OCI-LY7 (cell line): ENCODE results near the gene PSMF1. TPM values are rescaled to one million over a fixed set of nuclear protein-coding genes. Genes with fewer than 3 reads are reported as not detected.
"Not testable (repeated sequence)": the region's sequence is repeated elsewhere in the genome, so short reads cannot be mapped to it uniquely, and the experiment has no call there.

Experiments
- BruUV-seq: library from RNA; stranded (reverse); fragments of 400-500 nt; replicated peaks from 2 replicates; lab custom pipeline; 2021; lab: Mats Ljungman, UMichigan
- CTCF ChIA-PET: fragments of 300-600 bp; sonication (Branson Sonifier 250); formaldehyde crosslinking; loops from one replicate; lab custom pipeline; 2022; ENCODE audit warnings: antibody characterized with exemption; ENCODE audit not compliant: unreplicated experiment; lab: Charles Lee
- POLR2A ChIA-PET: fragments of 300-600 bp; sonication (Branson Sonifier 250); formaldehyde crosslinking; loops from one replicate; lab custom pipeline; 2022; ENCODE audit warnings: antibody characterized with exemption; lab: Charles Lee
- DNase-seq: peaks from one replicate; pipeline ENCODE4 v3.0.0-alpha.2; 2015; ENCODE audit warnings: low spot score
- H2AFZ ChIP-seq: fragments of 200-600 bp; sonication (generic), shearing (Covaris generic); 2 replicates; pipeline ENCODE4 v1.6.1; 2014; ENCODE audit warnings: mild to moderate bottlenecking, antibody characterized with exemption, low read length, moderate library complexity
- H3K27ac ChIP-seq: fragments of 200-600 bp; sonication (generic); 2 replicates; pipeline ENCODE4 v1.5.1; 2014; ENCODE audit warnings: mixed run types, low read depth, mild to moderate bottlenecking, moderate library complexity, low read length, inconsistent platforms; ENCODE audit not compliant: poor library complexity, severe bottlenecking
- H3K36me3 ChIP-seq: fragments of 200-600 bp; sonication (generic); 2 replicates; pipeline ENCODE4 v1.6.1; 2014; ENCODE audit warnings: mild to moderate bottlenecking, antibody characterized with exemption, low read length, moderate library complexity, mixed read lengths; ENCODE audit not compliant: insufficient read depth
- H3K4me1 ChIP-seq: fragments of 200-600 bp; sonication (generic); 2 replicates; pipeline ENCODE4 v1.5.1; 2014; ENCODE audit warnings: mild to moderate bottlenecking, low read length; ENCODE audit not compliant: insufficient read depth, poor library complexity, severe bottlenecking
- H3K4me2 ChIP-seq: fragments of 200-600 bp; sonication (generic); 2 replicates; pipeline ENCODE4 v1.6.1; 2014; ENCODE audit warnings: mild to moderate bottlenecking, low read length
- H3K4me3 ChIP-seq: fragments of 200-600 bp; sonication (generic); 2 replicates; pipeline ENCODE4 v1.5.1; 2014; ENCODE audit warnings: mild to moderate bottlenecking, low read depth, low read length; ENCODE audit not compliant: poor library complexity, severe bottlenecking
- H3K79me2 ChIP-seq: fragments of 200-600 bp; sonication (generic); 2 replicates; pipeline ENCODE4 v1.6.1; 2016; ENCODE audit warnings: low read depth, mild to moderate bottlenecking, low read length, moderate library complexity, mixed read lengths; ENCODE audit not compliant: insufficient read depth
- H3K9me2 ChIP-seq: fragments of 200-600 bp; sonication (generic); 2 replicates; pipeline ENCODE4 v1.6.1; 2016; ENCODE audit warnings: mild to moderate bottlenecking, low read length, mixed read lengths; ENCODE audit not compliant: insufficient read depth
- H3K9me3 ChIP-seq: fragments of 200-600 bp; sonication (generic); 2 replicates; pipeline ENCODE4 v1.6.1; 2014; ENCODE audit warnings: mild to moderate bottlenecking, mixed run types, low read length, mixed read lengths
- H4K20me1 ChIP-seq: fragments of 200-600 bp; sonication (generic); 2 replicates; pipeline ENCODE4 v1.6.1; 2014; ENCODE audit warnings: mild to moderate bottlenecking, antibody characterized with exemption, low read length, moderate library complexity, mixed read lengths; ENCODE audit not compliant: insufficient read depth
- EZH2phosphoT487 ChIP-seq: fragments of 200-600 bp; sonication (generic); IDR thresholded peaks from 2 replicates; pipeline ENCODE4 v1.6.1; 2018; ENCODE audit warnings: low read depth, borderline replicate concordance, mild to moderate bottlenecking, mixed run types, antibody characterized with exemption, low read length, moderate library complexity, mixed read lengths
- intact Hi-C: fragments of 100-400 bp; cut with micrococcal nuclease; formaldehyde crosslinking; loops from one replicate; pipeline ENCODE4 v1.10.0; 2022; ENCODE audit not compliant: unreplicated experiment
- total RNA-seq, 2 experiments: library from RNA; depleted of rRNA in 1 of 2; stranded (reverse); fragments of >200 nt in 1 of 2; shearing (Covaris generic) in 1 of 2; gene quantifications; 2 replicates each; pipeline ENCODE4 v1.2.3, GENCODE V29; 2014 to 2022
- TF ChIP-seq, protein P1 (sequence below): fragments of 200-600 bp; sonication (generic); conservative IDR thresholded peaks from 2 replicates; pipeline ENCODE4 v1.5.1; 2014; ENCODE audit warnings: mild to moderate bottlenecking, antibody characterized with exemption, low read length, moderate library complexity, mixed read lengths

Gene PSMF1
- total RNA-seq, 2 experiments from 2014 or later: 34.7 to 132 TPM

DNA sequence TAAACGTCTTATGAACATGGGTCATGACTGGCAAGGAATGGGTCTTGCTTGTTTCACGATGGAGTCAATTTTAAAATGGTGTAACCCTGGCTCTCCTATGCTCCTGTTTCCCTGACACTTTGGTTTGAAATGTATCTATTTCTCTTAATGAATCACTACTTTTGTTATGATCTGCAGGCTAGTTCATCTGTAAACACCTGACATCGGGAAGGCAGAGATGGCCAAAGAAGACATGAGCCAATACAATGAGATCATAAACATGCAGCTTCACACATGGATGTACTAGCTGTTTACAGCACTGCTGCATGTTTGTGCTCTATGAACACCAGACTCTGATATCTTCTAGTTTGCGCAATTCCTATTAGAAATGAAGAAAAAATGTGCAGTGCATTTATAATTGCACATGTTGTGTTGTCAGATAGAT, 96.4 kb downstream of the PSMF1 start:
- H2AFZ ChIP-seq: no peak overlapping the region
- H3K4me1 ChIP-seq: no peaks in the 10 kb centered on the region
- H3K4me3 ChIP-seq: no peak overlapping the region
- no peak overlapping the region for H3K4me2 ChIP-seq
- ChIA-PET CTCF (no interaction called here), POLR2A (no interaction called here)
- H3K36me3 ChIP-seq: no peaks in the 10 kb centered on the region
- no peak for DNase-seq
- H4K20me1 ChIP-seq: no peaks in the 10 kb centered on the region
- intact Hi-C loops: loop anchor here (10.0 kb wide), 3 partner anchors 130 to 400 kb away; no protein-coding TSS in a partner anchor
- no peaks in the 10 kb centered on the region for H3K9me2 ChIP-seq
- H3K79me2 ChIP-seq: no peaks in the 10 kb centered on the region
- H3K27ac ChIP-seq: no peak overlapping the region
- no peak for TF ChIP-seq EZH2phosphoT487
- TF ChIP-seq, protein P1, sequence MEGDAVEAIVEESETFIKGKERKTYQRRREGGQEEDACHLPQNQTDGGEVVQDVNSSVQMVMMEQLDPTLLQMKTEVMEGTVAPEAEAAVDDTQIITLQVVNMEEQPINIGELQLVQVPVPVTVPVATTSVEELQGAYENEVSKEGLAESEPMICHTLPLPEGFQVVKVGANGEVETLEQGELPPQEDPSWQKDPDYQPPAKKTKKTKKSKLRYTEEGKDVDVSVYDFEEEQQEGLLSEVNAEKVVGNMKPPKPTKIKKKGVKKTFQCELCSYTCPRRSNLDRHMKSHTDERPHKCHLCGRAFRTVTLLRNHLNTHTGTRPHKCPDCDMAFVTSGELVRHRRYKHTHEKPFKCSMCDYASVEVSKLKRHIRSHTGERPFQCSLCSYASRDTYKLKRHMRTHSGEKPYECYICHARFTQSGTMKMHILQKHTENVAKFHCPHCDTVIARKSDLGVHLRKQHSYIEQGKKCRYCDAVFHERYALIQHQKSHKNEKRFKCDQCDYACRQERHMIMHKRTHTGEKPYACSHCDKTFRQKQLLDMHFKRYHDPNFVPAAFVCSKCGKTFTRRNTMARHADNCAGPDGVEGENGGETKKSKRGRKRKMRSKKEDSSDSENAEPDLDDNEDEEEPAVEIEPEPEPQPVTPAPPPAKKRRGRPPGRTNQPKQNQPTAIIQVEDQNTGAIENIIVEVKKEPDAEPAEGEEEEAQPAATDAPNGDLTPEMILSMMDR: no peak
- H3K9me3 ChIP-seq: no peaks in the 10 kb centered on the region
- no TSS peak for BruUV-seq

DNA sequence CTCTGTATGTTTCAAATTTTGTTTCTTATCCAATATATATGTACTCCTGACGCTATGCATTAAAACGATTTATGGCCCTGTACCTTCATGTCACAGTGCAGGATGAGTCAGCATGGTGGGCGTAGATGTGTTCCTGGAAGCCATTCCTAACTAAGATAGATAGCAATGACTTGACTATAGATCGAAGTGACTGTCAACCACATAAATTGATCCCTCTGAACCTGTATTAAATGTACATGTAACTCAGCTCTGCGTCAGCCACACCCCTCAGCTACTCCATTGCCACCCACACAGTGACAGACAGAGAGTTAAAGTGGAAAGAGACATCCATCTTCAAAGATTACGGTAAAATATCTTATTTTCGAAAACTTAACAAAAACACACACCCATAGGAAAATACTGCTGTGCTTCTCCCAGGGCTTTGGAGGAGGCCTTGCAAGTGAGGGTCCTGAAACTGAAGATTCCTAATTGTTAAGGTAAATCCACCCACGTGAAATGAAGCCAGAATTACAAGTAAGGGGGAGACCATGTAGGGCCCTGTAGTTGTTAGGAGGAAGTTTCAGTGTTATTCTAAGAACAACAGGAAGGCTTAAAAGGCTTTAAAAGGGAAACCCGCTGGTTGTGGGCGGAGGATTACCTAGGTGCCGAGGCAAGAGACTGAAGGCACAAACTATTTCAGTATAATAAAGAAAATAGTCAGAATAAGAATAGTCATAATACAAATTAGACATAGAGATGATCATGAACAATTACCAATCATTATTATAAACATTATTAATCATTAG, 97.2 kb downstream of the PSMF1 start:
- POLR2A ChIA-PET: no interaction called here
- BruUV-seq: no TSS peak
- no peaks in the 10 kb centered on the region for H3K36me3 ChIP-seq
- DNase-seq: no peak
- intact Hi-C loops: loop anchor here (10.0 kb wide), 3 partner anchors 131 to 401 kb away; no protein-coding TSS in a partner anchor
- no peak overlapping the region for H3K4me3 ChIP-seq
- CTCF ChIA-PET: no interaction called here
- no peak overlapping the region for H2AFZ ChIP-seq
- no peak overlapping the region for H3K27ac ChIP-seq
- H3K4me1 ChIP-seq: no peaks in the 10 kb centered on the region
- H3K79me2 ChIP-seq: no peaks in the 10 kb centered on the region
- H4K20me1 ChIP-seq: no peaks in the 10 kb centered on the region
- no peaks in the 10 kb centered on the region for H3K9me2 ChIP-seq
- H3K9me3 ChIP-seq: no peaks in the 10 kb centered on the region
- no peak for TF ChIP-seq EZH2phosphoT487
- TF ChIP-seq, protein P1: no peak
- H3K4me2 ChIP-seq: no peak overlapping the region

DNA sequence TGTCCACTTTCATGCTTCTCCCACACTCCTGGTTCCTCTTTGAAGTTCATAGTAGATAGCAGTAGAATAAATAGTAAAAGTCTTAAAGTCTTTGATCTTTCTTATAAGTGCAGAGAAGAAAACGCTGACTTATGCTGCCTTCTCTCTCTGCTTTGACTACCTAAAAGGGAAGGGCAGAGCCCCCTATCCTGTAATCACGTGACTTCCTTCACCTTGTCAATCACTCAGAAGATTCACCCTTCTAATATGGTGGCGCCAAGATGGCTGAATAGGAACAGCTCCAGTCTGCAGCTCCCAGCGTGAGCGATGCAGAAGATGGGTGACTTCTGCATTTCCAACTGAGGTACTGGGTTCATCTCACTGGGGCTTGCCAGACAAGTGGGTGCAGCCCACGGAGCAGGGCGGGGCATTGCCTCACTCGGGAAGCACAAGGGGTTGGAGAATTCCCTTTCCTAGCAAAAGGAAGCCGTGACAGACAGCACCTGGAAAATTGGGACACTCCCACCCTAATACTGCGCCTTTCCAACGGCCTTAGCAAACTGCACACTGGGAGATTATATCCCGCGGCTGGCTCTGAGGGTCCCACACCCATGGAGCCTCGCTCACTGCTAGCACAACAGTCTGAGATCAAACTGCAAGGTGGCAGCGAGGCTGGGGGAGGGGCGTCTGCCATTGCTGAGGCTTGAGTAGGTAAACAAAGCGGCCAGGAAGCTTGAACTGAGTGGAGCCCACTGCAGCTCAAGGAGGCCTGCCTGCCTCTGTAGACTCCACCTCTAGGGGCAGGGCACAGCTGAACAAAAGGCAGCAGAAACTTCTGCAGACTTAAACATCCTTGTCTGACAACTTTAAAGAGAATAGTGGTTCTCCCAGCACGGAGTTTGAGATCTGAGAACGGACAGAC, 98.4 kb downstream of the PSMF1 start:
- H3K79me2 ChIP-seq, H3K36me3 ChIP-seq, H3K9me2 ChIP-seq, POLR2A ChIA-PET, BruUV-seq, H3K4me1 ChIP-seq, DNase-seq, H3K27ac ChIP-seq, H3K9me3 ChIP-seq, CTCF ChIA-PET, H2AFZ ChIP-seq, H4K20me1 ChIP-seq, H3K4me3 ChIP-seq, H3K4me2 ChIP-seq: not testable (repeated sequence)
- intact Hi-C loops: loop anchor here (10.0 kb wide), 3 partner anchors 132 to 402 kb away; no protein-coding TSS in a partner anchor

Other genes starting within 250 kb of the PSMF1 start
- not detected in 2 replicates for gene ANGPT4, start 202.3 kb upstream of the PSMF1 start, total RNA-seq (2014; rRNA removed; shearing (Covaris generic))
- gene ANGPT4, start 202.3 kb upstream of the PSMF1 start, total RNA-seq (2022): not detected in 2 replicates
- not detected in 2 replicates for gene RSPO4, start 116.3 kb upstream of the PSMF1 start, total RNA-seq (2014; rRNA removed; shearing (Covaris generic))
- not detected in 2 replicates for gene RSPO4, start 116.3 kb upstream of the PSMF1 start, total RNA-seq (2022)
- not detected in 2 replicates for gene TMEM74B, start 66.4 kb downstream of the PSMF1 start, total RNA-seq (2014; rRNA removed; shearing (Covaris generic))
- gene TMEM74B, start 66.4 kb downstream of the PSMF1 start, total RNA-seq (2022): not detected in 2 replicates
- gene C20orf202, start 84.9 kb downstream of the PSMF1 start, total RNA-seq (2014; rRNA removed; shearing (Covaris generic)): not detected in 2 replicates
- not detected in 2 replicates for gene C20orf202, start 84.9 kb downstream of the PSMF1 start, total RNA-seq (2022)
- not detected in 2 replicates for gene RAD21L1, start 107.4 kb downstream of the PSMF1 start, total RNA-seq (2014; rRNA removed; shearing (Covaris generic))
- gene RAD21L1, start 107.4 kb downstream of the PSMF1 start, total RNA-seq (2022): not detected in 2 replicates
- 0.10 TPM in 1 of 2 replicates, not detected in the other for gene SNPH, start 147.7 kb downstream of the PSMF1 start, total RNA-seq (2014; rRNA removed; shearing (Covaris generic))
- not detected in 2 replicates for gene SNPH, start 147.7 kb downstream of the PSMF1 start, total RNA-seq (2022)
- gene SDCBP2, start 210.5 kb downstream of the PSMF1 start, total RNA-seq (2014; rRNA removed; shearing (Covaris generic)): 1.8 and 2.8 TPM in 2 replicates
- 2.5 and 2.6 TPM in 2 replicates for gene SDCBP2, start 210.5 kb downstream of the PSMF1 start, total RNA-seq (2022)